Right lobe of liver (tissue), 6 donors: Measurements from ENCODE around the gene CD83. TPM values are rescaled to one million over a fixed set of nuclear protein-coding genes. Genes with fewer than 3 reads are reported as not detected.

Source experiments
- ATAC-seq, 4 donors: fragments of 200-7000 bp; cut with Tn5 transposase; one replicate each; pipeline ENCODE4 v1.9.1; 2020; ENCODE audit warnings: mild to moderate bottlenecking in 4 of 4, moderate library complexity in 4 of 4
- DNase-seq, 3 donors: peaks; one replicate each; pipeline ENCODE4 v3.0.0-alpha.2; 2020
- H3K27ac ChIP-seq, 3 donors: fragments of 200-600 bp; one replicate each; pipeline ENCODE4 v1.8.0; 2022
- H3K27me3 ChIP-seq, 2 donors: fragments of 200-600 bp; one replicate each; pipeline ENCODE4 v1.8.0; 2022
- H3K36me3 ChIP-seq, 4 donors: fragments of 200-600 bp; sonication (generic) in 1 of 4; one replicate each; pipeline versions ENCODE4 v1.5.1 to v1.8.0; 2017 to 2022; ENCODE audit warnings: control low read depth in 1 of 4
- H3K4me1 ChIP-seq, 4 donors: fragments of 200-600 bp; sonication (generic) in 1 of 4; one replicate each; pipeline versions ENCODE4 v1.5.1 to v1.8.0; 2017 to 2022; ENCODE audit warnings: control low read depth in 1 of 4
- H3K4me3 ChIP-seq, 3 donors: fragments of 200-600 bp; one replicate each; pipeline ENCODE4 v1.8.0; 2022
- H3K9me3 ChIP-seq, 4 donors: fragments of 200-600 bp; sonication (generic) in 1 of 4; one replicate each; pipeline versions ENCODE4 v1.5.1 to v1.8.0; 2017 to 2022; ENCODE audit warnings: control low read depth in 1 of 4
- POLR2A ChIP-seq: fragments of 450-650 bp; IDR thresholded peaks from one replicate; pipeline ENCODE4 v1.6.1; 2017; ENCODE audit warnings: antibody characterized with exemption, mild to moderate bottlenecking
- WGBS: methylation state at CpG from one replicate; pipeline ENCODE4 v1.1.6; 2018; ENCODE audit warnings: low coverage, low lambda C conversion rate; ENCODE audit not compliant: insufficient coverage; ENCODE audit errors: missing lambda C conversion rate; 5-methylcytosine and 5-hydroxymethylcytosine counted together
- intact Hi-C, 2 donors: fragments of 100-400 bp; cut with DNase I; formaldehyde crosslinking; loops; one replicate each; pipeline versions ENCODE4 v1.11.2 to v1.14.1; 2022
- total RNA-seq, 6 experiments: library from RNA; depleted of rRNA in 2 of 6; stranded (reverse); fragments of >200 nt in 2 of 6; fragmentation: NEBNext Ultra II Directional in 3 of 6; extraction: Animal tissue kit (Norgen Biotek cat#: 25700) in 3 of 6; gene quantifications; one replicate each; pipeline versions ENCODE4 v1.1.0 to v1.2.4, GENCODE V29; 2016 to 2023
- TF ChIP-seq, protein P1 (sequence below), 4 donors: fragments of 200-600 bp in 3 of 4; fragments of 450-650 bp in 1 of 4; IDR thresholded peaks; one replicate each; pipeline versions ENCODE4 v1.5.1 to v1.8.0; 2016 to 2022; ENCODE audit warnings: antibody characterized with exemption in 4 of 4, mild to moderate bottlenecking in 2 of 4
- donor health status: DM: no; HTN: yes; CAD: no.
- donor health status: DM: no; HTN: no; CAD: no.
- donor health status: DM: no; HTN: no; CAD: no.
- donor health status: DM: no; HTN: yes; CAD: no.
- donor health status: DM: no; HTN: yes; CAD: no.

Gene CD83
- total RNA-seq, 6 experiments from 2014 or later = 0.32 to 5.2 (median 1.1) TPM

DNA sequence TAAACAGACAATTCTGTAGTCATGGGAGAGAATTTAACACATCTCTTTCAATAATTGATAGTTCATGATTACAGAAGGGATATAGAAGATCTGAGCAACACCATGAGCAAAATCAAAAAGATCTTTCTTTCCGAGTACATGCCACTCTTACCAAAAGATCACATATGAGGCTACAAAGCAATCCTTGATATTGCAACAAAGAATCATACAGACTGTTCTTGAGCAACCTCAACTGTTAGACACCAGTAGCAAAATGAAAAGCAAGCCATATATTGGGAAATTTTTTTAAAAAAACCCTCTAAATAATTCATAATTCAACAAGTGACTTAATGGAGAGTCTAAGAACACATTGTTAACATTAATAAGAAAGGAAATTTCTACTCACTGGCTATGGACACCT lies 3.6 kb upstream of the CD83 start:
- 69% methylated on average over 1 of the region's 1 CpG for WGBS
- intact Hi-C loops = no loop called here
- no peak for DNase-seq

DNA sequence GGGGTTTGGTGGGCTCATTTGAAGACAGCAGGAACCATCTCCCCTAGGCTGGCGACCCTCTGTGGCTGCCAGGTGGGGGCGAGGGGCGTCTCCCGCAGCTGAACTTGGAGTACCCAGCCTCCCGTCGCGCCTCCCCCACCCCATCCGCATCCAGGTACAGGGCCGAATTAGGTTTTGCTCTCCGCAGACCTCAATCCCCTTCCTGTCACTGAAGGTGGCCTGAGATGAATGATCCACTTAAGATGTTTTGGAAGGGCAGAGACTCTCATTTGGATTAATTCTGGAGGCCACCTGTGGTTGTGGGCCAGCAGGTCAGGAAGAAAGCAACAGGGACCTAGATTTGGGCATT lies 493 bp downstream of the CD83 start:
- ATAC-seq = peak in 1 of 4 donors; percentile 2
- peak overlapping the region in 2 of 3 donors; percentile 46 to 76 for H3K27ac ChIP-seq
- WGBS = 29% methylated on average over 3 of the region's 10 CpGs

More for the DNA sequence above, 3.6 kb upstream of the CD83 start:
- H3K36me3 ChIP-seq = no peaks in the 10 kb centered on the region
- H3K4me3 ChIP-seq = no peak overlapping the region
- H3K27me3 ChIP-seq = no peaks in the 10 kb centered on the region
- H3K27ac ChIP-seq = no peak overlapping the region
- TF ChIP-seq, protein P1, sequence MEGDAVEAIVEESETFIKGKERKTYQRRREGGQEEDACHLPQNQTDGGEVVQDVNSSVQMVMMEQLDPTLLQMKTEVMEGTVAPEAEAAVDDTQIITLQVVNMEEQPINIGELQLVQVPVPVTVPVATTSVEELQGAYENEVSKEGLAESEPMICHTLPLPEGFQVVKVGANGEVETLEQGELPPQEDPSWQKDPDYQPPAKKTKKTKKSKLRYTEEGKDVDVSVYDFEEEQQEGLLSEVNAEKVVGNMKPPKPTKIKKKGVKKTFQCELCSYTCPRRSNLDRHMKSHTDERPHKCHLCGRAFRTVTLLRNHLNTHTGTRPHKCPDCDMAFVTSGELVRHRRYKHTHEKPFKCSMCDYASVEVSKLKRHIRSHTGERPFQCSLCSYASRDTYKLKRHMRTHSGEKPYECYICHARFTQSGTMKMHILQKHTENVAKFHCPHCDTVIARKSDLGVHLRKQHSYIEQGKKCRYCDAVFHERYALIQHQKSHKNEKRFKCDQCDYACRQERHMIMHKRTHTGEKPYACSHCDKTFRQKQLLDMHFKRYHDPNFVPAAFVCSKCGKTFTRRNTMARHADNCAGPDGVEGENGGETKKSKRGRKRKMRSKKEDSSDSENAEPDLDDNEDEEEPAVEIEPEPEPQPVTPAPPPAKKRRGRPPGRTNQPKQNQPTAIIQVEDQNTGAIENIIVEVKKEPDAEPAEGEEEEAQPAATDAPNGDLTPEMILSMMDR (IDR thresholded peaks at IDR 0.05) = no peak
- no peak for TF ChIP-seq POLR2A
- no peak for ATAC-seq
- no peaks in the 10 kb centered on the region for H3K9me3 ChIP-seq
- no peaks in the 10 kb centered on the region for H3K4me1 ChIP-seq

DNA sequence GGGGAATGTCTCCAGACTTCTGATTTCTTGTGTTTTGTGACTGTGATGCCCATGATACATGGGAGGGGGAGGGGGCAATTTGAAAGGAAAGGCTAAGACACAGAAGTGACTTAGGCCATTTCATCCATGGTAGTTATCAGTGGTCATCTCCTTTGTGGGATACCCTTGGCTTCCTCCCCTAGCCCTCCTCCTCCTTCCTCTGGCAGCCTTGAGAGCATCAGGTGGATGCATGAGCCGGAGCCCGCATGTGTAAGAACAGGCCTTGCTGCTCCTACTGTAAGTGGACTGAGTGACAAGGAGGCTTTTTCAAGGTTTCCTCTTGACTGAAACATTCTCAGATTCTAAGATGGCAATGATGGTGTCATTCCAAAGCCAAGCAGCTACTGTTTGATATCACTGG lies 874 bp downstream of the CD83 start:
- Histone ChIP-seq H3K36me3 (no peaks in the 10 kb centered on the region), H3K27me3 (no peaks in the 10 kb centered on the region), H3K9me3 (no peaks in the 10 kb centered on the region), H3K4me3 (peak overlapping the region in 2 of 3 donors; percentile 50 to 86), H3K27ac (no peak overlapping the region), H3K4me1 (no peaks in the 10 kb centered on the region)
- WGBS = 80% methylated on average over 2 of the region's 2 CpGs
- TF ChIP-seq POLR2A = no peak
- TF ChIP-seq, protein P1 (IDR thresholded peaks at IDR 0.05) = no peak
- intact Hi-C loops = no loop called here
- DNase-seq (no peak), ATAC-seq (no peak)

More for the DNA sequence above, 493 bp downstream of the CD83 start:
- no peaks in the 10 kb centered on the region for H3K4me1 ChIP-seq
- no peaks in the 10 kb centered on the region for H3K9me3 ChIP-seq
- DNase-seq = no peak
- peak overlapping the region; percentile 50 to 86 (median 77) for H3K4me3 ChIP-seq
- intact Hi-C loops = no loop called here
- TF ChIP-seq, protein P1 (IDR thresholded peaks at IDR 0.05) = no peak
- no peak for TF ChIP-seq POLR2A
- no peaks in the 10 kb centered on the region for H3K27me3 ChIP-seq
- H3K36me3 ChIP-seq = no peaks in the 10 kb centered on the region

DNA sequence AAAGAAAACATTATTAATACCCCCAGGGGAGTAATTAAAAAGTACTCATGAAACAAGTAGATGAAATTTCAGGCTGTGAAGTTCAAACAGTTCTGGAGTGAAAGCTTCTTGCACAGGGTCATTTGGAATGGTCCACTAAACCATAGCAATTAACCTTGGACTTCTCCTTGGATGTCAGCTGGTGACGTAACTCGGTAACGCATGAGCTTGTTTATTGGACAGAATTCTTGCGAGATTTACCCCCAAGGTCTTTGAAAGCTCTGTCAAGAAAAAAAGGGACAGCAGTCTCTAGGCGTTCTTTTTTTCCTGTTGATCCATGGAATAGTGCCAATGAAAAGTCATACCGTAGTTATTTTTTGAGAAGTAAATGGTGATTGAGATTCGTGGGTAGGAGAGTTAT lies 2.2 kb downstream of the CD83 start:
- no peak for DNase-seq
- TF ChIP-seq POLR2A = no peak
- intact Hi-C loops = no loop called here
- Histone ChIP-seq H3K9me3 (no peaks in the 10 kb centered on the region), H3K27me3 (no peaks in the 10 kb centered on the region), H3K4me1 (no peaks in the 10 kb centered on the region), H3K4me3 (no peak overlapping the region), H3K27ac (no peak overlapping the region), H3K36me3 (no peaks in the 10 kb centered on the region)
- WGBS = 63% methylated on average over 7 of the region's 7 CpGs
- ATAC-seq = no peak

DNA sequence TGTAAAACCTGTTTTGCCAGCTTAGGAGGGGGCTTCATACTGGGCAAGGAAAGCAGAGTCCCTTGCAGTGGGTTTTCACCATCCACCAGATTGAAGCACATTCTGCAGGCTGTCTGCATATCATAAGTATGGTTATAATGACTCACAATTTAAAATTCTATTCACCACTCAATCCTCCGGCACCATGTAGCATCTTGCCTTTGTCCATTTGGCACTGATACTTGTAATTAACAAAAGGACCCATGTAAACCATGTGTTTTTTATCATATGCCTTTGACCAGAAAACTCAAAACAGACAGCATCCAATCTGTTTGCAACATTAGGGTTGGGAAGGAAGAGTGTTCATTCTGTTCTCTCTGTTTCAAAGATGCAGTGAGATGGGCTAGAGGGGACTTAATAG lies 3.0 kb downstream of the CD83 start:
- no peaks in the 10 kb centered on the region for H3K36me3 ChIP-seq
- no peak overlapping the region for H3K4me3 ChIP-seq
- H3K4me1 ChIP-seq = no peaks in the 10 kb centered on the region
- H3K27ac ChIP-seq = no peak overlapping the region
- ATAC-seq (no peak), DNase-seq (no peak)
- intact Hi-C loops = no loop called here
- TF ChIP-seq, protein P1 (IDR thresholded peaks at IDR 0.05) = no peak
- no peak for TF ChIP-seq POLR2A
- WGBS = 92% methylated on average over 1 of the region's 1 CpG
- H3K9me3 ChIP-seq = no peaks in the 10 kb centered on the region
- no peaks in the 10 kb centered on the region for H3K27me3 ChIP-seq
